ENCODE data around the gene LEP.

The LEP gene

DNA sequence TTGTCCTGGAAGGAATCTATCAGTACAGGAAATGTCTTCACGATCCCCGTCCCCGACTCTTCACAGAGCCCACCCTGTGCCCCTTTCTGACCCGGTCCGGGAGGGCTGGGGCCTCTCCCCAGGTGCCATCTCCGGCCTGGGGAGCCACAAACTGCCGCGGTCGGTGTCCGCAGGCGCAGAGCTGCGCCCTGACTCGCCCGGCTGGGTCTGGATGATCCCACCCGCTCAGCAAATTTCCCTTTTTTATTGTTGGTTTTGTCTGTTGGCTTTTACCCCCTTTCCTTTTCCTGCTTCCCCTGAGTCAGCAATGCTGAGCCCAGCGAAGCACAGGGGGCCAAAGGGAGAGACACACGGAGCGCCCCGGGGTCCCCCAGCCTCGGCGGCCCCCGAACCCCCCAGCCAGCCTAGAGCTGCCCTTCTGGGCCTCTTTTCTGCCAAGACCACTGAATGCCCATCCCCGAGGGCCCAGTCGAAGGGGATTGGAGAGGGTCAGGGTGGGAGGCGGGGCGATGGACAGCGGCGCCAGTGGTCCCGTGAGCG lies 30.9 kb downstream of the LEP start:
- DNase-seq: no peak
- no peak overlapping the region for H3K23ac ChIP-seq (ENCODE audit: low read length)
- H3K18ac ChIP-seq (ENCODE audit: low read length): no peak overlapping the region
- H3K79me1 ChIP-seq (ENCODE audit: low read length): no peaks in the 10 kb centered on the region
- no peak overlapping the region for H2BK5ac ChIP-seq (ENCODE audit: low read length)
- H3K4me3 ChIP-seq (ENCODE audit: low read length): no peak overlapping the region
- no peaks in the 10 kb centered on the region for H3K27me3 ChIP-seq (ENCODE audit: insufficient read depth, low read length, poor library complexity)
- peak overlapping the region; percentile 12 for H3K56ac ChIP-seq (ENCODE audit: low read length)
- no peak overlapping the region for H4K8ac ChIP-seq (ENCODE audit: low read depth, low read length)
- H3K4ac ChIP-seq (ENCODE audit: low read depth, low read length): no peak overlapping the region
- no peaks in the 10 kb centered on the region for H3K4me1 ChIP-seq (ENCODE audit: control insufficient read depth, low read depth, low read length)
- WGBS (ENCODE audit: extremely low coverage, insufficient coverage, low lambda C conversion rate): no CpG with 5 or more reads among the region's 30 CpGs
- no peaks in the 10 kb centered on the region for H3K79me2 ChIP-seq (ENCODE audit: control insufficient read depth, insufficient read depth, low read length)
- no peak overlapping the region for H2AK5ac ChIP-seq (ENCODE audit: low read length)
- no peak overlapping the region for H3K4me2 ChIP-seq (ENCODE audit: low read length)
- no peak overlapping the region for H4K5ac ChIP-seq (ENCODE audit: low read length)
- no peak overlapping the region for H3K9ac ChIP-seq (ENCODE audit: low read length)
- no peak overlapping the region for H3K27ac ChIP-seq (ENCODE audit: low read depth, low read length)
- H2BK15ac ChIP-seq (replicated peaks; ENCODE audit: low read depth): no peak overlapping the region
- H3K36me3 ChIP-seq (ENCODE audit: control insufficient read depth, insufficient read depth, low read length): no peaks in the 10 kb centered on the region
- no peak overlapping the region for H2BK120ac ChIP-seq (ENCODE audit: low read depth, low read length)

DNA sequence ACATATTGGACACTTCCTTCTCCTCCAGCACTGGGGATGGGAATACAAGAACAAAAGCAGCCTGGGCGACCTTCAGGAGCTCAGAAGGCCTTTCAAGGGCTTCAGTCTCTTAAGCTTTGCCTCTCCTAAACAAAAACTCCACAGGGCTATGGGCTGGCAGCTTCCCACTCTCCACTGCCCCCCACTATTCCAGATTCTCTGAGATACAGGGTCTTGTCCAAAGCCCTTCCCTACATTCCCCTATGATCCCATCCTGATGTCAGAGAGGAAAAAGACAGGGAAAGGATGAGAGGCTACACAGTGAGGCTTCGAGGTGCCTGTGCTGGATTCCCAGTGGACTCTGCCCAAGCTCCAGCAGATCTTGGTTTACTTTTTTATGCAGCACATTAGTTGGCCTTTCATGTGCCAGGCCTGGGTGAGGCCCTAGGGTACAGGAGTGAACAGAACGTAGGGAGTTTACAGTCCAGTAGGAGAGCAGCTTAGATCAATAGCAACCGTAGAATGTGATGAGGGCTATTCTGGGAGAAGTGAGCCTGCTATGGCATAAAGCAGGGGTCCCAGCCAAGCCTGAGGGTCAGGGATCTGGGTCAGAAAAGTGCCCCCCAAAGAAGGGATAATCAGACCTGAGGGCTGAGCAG lies 33.3 kb downstream of the LEP start:
- Histone ChIP-seq H2BK120ac (ENCODE audit: low read depth, low read length) (no peak overlapping the region), H3K18ac (ENCODE audit: low read length) (no peak overlapping the region), H4K5ac (ENCODE audit: low read length) (no peak overlapping the region), H3K4me1 (ENCODE audit: control insufficient read depth, low read depth, low read length) (no peaks in the 10 kb centered on the region), H3K9ac (ENCODE audit: low read length) (no peak overlapping the region), H3K4me3 (ENCODE audit: low read length) (no peak overlapping the region), H3K23ac (ENCODE audit: low read length) (no peak overlapping the region), H3K4ac (ENCODE audit: low read depth, low read length) (no peak overlapping the region), H2BK15ac (replicated peaks; ENCODE audit: low read depth) (no peak overlapping the region), H3K27ac (ENCODE audit: low read depth, low read length) (no peak overlapping the region), H3K4me2 (ENCODE audit: low read length) (no peak overlapping the region), H3K79me1 (ENCODE audit: low read length) (no peaks in the 10 kb centered on the region), H3K36me3 (ENCODE audit: control insufficient read depth, insufficient read depth, low read length) (no peaks in the 10 kb centered on the region), H3K27me3 (ENCODE audit: insufficient read depth, low read length, poor library complexity) (no peaks in the 10 kb centered on the region), H3K56ac (ENCODE audit: low read length) (no peak overlapping the region), H4K8ac (ENCODE audit: low read depth, low read length) (no peak overlapping the region), H2BK5ac (ENCODE audit: low read length) (no peak overlapping the region), H2AK5ac (ENCODE audit: low read length) (no peak overlapping the region), H3K79me2 (ENCODE audit: control insufficient read depth, insufficient read depth, low read length) (no peaks in the 10 kb centered on the region)
- DNase-seq: no peak
- no CpG with 5 or more reads among the region's 4 CpGs for WGBS (ENCODE audit: extremely low coverage, insufficient coverage, low lambda C conversion rate)

DNA sequence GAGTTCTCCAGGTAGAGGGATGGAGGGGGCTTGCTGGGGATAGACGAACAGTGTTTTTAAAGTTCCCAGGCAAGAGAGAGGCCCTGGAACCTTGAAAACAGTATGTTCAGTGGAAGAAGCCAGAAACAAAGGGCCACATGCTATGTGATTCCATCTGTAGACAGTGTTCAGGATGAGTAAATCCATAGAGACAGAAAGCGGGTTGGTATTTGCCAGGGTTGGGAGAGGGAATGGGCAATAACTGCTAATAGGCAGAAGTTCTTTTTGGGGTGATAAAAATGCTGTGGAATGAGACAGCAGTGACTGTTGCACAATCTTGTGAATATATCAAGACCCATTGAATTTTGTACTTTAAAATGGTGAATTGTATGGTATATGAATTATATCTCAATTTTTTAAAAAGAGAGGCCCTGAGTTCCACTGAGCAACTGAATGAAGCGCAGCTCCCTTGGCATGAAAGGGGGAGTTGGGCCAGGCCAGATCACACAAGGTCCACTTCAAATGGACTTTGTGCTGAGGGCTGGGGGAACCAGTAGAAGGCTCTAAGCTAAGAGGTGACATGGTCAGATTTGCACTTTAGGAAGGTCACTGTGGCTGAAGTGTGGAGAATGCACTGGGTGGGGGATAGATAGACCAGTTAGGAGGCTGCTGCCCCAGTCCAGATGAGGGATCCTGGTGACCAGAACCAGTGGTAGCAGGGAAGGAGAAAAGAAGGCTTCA lies 34.0 kb downstream of the LEP start:
- Histone ChIP-seq H2BK120ac (ENCODE audit: low read depth, low read length) (no peak overlapping the region), H3K79me1 (ENCODE audit: low read length) (no peaks in the 10 kb centered on the region), H3K4me3 (ENCODE audit: low read length) (no peak overlapping the region), H3K36me3 (ENCODE audit: control insufficient read depth, insufficient read depth, low read length) (no peaks in the 10 kb centered on the region), H3K56ac (ENCODE audit: low read length) (no peak overlapping the region), H3K27ac (ENCODE audit: low read depth, low read length) (no peak overlapping the region), H3K79me2 (ENCODE audit: control insufficient read depth, insufficient read depth, low read length) (no peaks in the 10 kb centered on the region), H3K23ac (ENCODE audit: low read length) (no peak overlapping the region), H3K4ac (ENCODE audit: low read depth, low read length) (no peak overlapping the region), H2AK5ac (ENCODE audit: low read length) (no peak overlapping the region), H2BK5ac (ENCODE audit: low read length) (no peak overlapping the region), H2BK15ac (replicated peaks; ENCODE audit: low read depth) (no peak overlapping the region), H3K27me3 (ENCODE audit: insufficient read depth, low read length, poor library complexity) (no peaks in the 10 kb centered on the region), H3K4me2 (ENCODE audit: low read length) (no peak overlapping the region), H4K5ac (ENCODE audit: low read length) (no peak overlapping the region), H3K18ac (ENCODE audit: low read length) (no peak overlapping the region), H3K4me1 (ENCODE audit: control insufficient read depth, low read depth, low read length) (no peaks in the 10 kb centered on the region), H4K8ac (ENCODE audit: low read depth, low read length) (no peak overlapping the region), H3K9ac (ENCODE audit: low read length) (no peak overlapping the region)
- WGBS (ENCODE audit: extremely low coverage, insufficient coverage, low lambda C conversion rate): no CpG with 5 or more reads among the region's 3 CpGs
- no peak for DNase-seq

DNA sequence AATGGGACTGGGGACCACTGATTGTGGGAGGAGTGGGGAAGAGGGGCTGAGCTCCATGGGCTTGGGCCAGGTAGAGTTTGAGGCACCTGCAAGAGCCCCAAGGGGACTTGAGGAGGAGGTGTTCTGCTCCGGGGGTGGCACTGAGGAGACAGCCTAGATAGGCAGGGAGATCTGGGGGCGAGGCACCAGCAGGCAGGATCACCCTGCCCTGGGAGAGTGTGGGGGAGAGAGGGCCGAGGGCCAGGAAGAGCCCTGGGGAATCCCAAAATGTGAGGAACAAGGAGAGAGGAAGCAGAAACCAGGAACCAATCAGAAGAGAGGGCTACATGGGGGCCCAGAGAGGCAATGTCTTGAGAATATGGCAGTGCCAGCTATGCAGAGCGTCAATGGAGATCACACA lies 34.6 kb downstream of the LEP start:
- WGBS (ENCODE audit: extremely low coverage, insufficient coverage, low lambda C conversion rate): no CpG with 5 or more reads among the region's 4 CpGs
- H3K27ac ChIP-seq (ENCODE audit: low read depth, low read length): no peak overlapping the region

DNA sequence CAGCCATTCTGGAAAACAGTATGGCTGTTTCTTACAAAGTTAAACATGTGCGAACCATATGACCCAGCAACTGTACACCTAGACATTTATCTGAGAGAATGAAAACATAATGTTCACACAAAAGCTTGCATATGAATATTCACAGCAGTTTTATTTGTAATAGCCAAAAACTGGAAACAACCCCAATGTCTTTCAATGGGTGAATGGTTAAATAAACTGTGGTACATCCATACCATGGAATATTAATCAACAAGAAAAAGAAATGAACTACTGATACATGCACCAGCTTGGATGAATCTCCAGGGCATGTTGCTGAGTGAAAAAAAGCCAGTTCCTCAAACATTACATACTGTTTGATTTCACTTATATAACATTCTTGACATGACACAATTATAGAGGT lies 37.3 kb downstream of the LEP start:
- no peak overlapping the region for H3K23ac ChIP-seq (ENCODE audit: low read length)
- no peak overlapping the region for H3K4ac ChIP-seq (ENCODE audit: low read depth, low read length)
- no CpG with 5 or more reads among the region's 1 CpG for WGBS (ENCODE audit: extremely low coverage, insufficient coverage, low lambda C conversion rate)

More for the DNA sequence above, 34.6 kb downstream of the LEP start:
- H2BK120ac ChIP-seq (ENCODE audit: low read depth, low read length): no peak overlapping the region
- no peaks in the 10 kb centered on the region for H3K36me3 ChIP-seq (ENCODE audit: control insufficient read depth, insufficient read depth, low read length)
- H3K18ac ChIP-seq (ENCODE audit: low read length): no peak overlapping the region
- H4K8ac ChIP-seq (ENCODE audit: low read depth, low read length): no peak overlapping the region
- DNase-seq: no peak
- H2BK5ac ChIP-seq (ENCODE audit: low read length): no peak overlapping the region
- no peaks in the 10 kb centered on the region for H3K27me3 ChIP-seq (ENCODE audit: insufficient read depth, low read length, poor library complexity)
- H3K4me2 ChIP-seq (ENCODE audit: low read length): no peak overlapping the region
- no peak overlapping the region for H3K4me3 ChIP-seq (ENCODE audit: low read length)
- no peak overlapping the region for H3K23ac ChIP-seq (ENCODE audit: low read length)
- H3K79me2 ChIP-seq (ENCODE audit: control insufficient read depth, insufficient read depth, low read length): no peaks in the 10 kb centered on the region
- no peak overlapping the region for H2AK5ac ChIP-seq (ENCODE audit: low read length)
- H3K4ac ChIP-seq (ENCODE audit: low read depth, low read length): no peak overlapping the region
- H3K9ac ChIP-seq (ENCODE audit: low read length): no peak overlapping the region
- no peak overlapping the region for H4K5ac ChIP-seq (ENCODE audit: low read length)
- H3K56ac ChIP-seq (ENCODE audit: low read length): no peak overlapping the region
- H3K4me1 ChIP-seq (ENCODE audit: control insufficient read depth, low read depth, low read length): no peaks in the 10 kb centered on the region
- H2BK15ac ChIP-seq (replicated peaks; ENCODE audit: low read depth): no peak overlapping the region
- no peaks in the 10 kb centered on the region for H3K79me1 ChIP-seq (ENCODE audit: low read length)

More for the DNA sequence above, 37.3 kb downstream of the LEP start:
- no peak overlapping the region for H2BK120ac ChIP-seq (ENCODE audit: low read depth, low read length)
- no peak overlapping the region for H4K8ac ChIP-seq (ENCODE audit: low read depth, low read length)
- H2AK5ac ChIP-seq (ENCODE audit: low read length): no peak overlapping the region
- H2BK5ac ChIP-seq (ENCODE audit: low read length): no peak overlapping the region
- no peaks in the 10 kb centered on the region for H3K79me1 ChIP-seq (ENCODE audit: low read length)
- H3K4me2 ChIP-seq (ENCODE audit: low read length): no peak overlapping the region
- no peak overlapping the region for H3K18ac ChIP-seq (ENCODE audit: low read length)
- no peaks in the 10 kb centered on the region for H3K27me3 ChIP-seq (ENCODE audit: insufficient read depth, low read length, poor library complexity)
- no peak overlapping the region for H4K5ac ChIP-seq (ENCODE audit: low read length)
- no peaks in the 10 kb centered on the region for H3K79me2 ChIP-seq (ENCODE audit: control insufficient read depth, insufficient read depth, low read length)
- H3K4me3 ChIP-seq (ENCODE audit: low read length): no peak overlapping the region
- no peaks in the 10 kb centered on the region for H3K4me1 ChIP-seq (ENCODE audit: control insufficient read depth, low read depth, low read length)
- DNase-seq: no peak
- H3K36me3 ChIP-seq (ENCODE audit: control insufficient read depth, insufficient read depth, low read length): no peaks in the 10 kb centered on the region
- no peak overlapping the region for H3K27ac ChIP-seq (ENCODE audit: low read depth, low read length)
- H3K9ac ChIP-seq (ENCODE audit: low read length): no peak overlapping the region
- H2BK15ac ChIP-seq (replicated peaks; ENCODE audit: low read depth): no peak overlapping the region
- H3K56ac ChIP-seq (ENCODE audit: low read length): no peak overlapping the region
